Gastrocnemius medialis (tissue), 4 donors: Measurements from ENCODE around the gene RPS15.

Source experiments
- CTCF ChIP-seq, 5 experiments: fragments of 450-650 bp in 3 of 5; fragments of 200-600 bp in 2 of 5; sonication (generic) in 2 of 5; IDR thresholded peaks in 4 of 5; conservative IDR thresholded peaks in 1 of 5; 1 replicate in 4 of 5; 2 replicates in 1 of 5; pipeline ENCODE4 v1.5.1; 2016 to 2019; ENCODE audit warnings: antibody characterized with exemption in 5 of 5, mild to moderate bottlenecking in 3 of 5, moderate library complexity in 3 of 5
- POLR2A ChIP-seq, 2 donors: fragments of 450-650 bp; IDR thresholded peaks; one replicate each; pipeline ENCODE4 v1.6.1; 2017; ENCODE audit warnings: antibody characterized with exemption in 2 of 2, mild to moderate bottlenecking in 2 of 2, moderate library complexity in 2 of 2

GRCh38 chr19:1412323-1412923, 25.8 kb upstream of the RPS15 start:
- TF ChIP-seq CTCF (IDR thresholded peaks at IDR 0.05 in 4 of 5, conservative IDR thresholded peaks at IDR 0.05 in 1 of 5) (no peak), POLR2A (IDR thresholded peaks at IDR 0.05) (no peak)
